ENCODE data around the gene NACC2.
"Not testable (repeated sequence)": the region's sequence is repeated elsewhere in the genome, so short reads cannot be mapped to it uniquely, and the experiment has no call there.

Gene NACC2

DNA sequence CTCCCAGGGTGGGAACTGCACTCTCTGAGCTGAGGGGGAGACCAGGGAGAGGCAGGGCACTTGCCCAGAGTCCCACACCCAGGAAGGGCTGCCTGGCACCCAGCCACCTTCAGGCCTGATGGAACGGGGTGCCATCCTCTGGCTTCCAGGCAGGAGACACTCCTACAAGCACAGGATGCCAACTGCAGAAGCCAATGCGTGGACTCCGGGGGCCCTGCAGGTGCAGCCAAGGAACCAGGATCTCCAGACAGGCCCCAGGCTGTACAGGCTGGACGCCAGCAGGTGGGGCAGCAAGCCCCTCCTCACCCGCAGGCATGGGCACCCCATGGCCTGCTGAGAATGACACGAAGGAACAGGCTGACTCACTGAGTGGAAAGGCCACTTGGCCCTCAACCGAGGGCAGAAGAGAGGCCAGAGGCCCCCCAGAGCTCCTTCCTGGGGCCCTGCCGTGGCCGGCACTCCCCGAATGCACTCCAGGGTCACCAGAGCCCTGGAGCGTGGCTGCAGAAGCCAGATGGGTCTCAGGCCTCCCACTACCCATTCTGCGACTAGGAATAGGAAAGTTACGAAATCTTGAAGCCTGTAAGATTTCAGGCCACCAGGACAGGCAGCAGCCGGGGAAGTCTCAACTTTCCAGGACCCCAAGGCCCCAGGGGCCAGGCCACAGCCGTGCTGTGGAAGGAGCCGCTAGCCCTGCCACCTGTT, 15.7 kb downstream of the NACC2 start:
- no peak for DNase-seq

DNA sequence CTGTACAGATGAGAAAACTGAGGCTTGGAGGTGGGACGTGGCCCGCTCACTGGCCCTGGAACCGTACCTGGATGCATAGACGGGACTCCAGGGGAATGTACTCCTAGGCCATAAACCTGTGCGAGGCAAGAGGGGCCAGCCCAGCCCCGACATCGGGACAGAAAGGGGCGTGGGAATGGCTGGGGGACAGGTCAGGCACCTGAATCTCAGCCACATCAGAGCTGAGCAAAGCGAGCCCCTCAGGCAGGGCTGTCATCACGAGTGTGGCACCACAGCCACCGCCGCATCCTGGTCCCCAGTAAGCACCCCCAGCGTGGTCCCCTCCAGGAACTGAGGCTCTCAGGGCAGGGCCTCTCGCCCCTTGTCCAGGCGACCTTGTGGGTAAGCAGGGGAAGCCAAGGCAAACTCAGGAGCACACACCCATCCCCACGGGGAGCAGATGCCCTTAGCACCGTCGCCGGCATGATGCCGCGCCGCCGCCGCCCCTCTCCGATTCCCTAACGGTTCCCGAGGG, 16.5 kb downstream of the NACC2 start:
- DNase-seq = no peak

DNA sequence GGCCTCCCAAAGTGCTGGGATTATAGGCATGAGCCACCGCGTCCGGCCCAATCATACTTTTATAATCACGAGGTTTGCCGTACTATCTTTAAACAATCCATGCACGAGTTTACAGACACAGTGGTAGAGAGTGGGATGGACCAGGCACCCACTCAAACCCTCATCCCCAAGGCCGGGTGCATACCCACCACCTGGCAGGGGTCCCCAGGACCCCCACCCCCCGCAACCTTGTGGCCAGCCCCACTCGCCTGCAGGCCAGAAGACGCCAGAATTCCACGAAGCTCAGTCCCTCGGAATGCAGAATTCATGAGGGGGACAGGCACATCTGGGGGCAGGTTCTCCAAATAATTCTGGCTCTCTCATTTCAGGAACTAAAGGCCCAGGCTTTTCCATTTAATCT, 17.1 kb downstream of the NACC2 start:
- DNase-seq = no peak

DNA sequence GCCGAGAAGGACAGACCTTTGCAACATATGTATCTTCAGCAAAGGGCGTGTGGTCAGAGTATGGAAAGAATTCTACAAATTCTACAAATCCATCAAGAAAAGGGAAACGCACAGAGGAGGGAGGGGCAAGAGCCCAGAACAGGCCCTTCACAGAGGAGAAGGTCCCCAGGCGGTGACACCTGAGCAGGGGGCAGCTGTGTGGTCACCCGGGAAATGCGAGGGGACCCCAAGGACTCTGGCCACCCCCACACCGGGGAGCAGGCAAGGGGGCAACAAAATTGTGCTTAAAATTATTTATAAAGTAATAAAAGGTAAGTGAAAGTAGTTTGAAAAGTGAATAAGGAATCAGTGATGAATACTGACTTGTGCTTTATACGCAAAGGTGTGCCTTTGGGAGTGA, 17.6 kb downstream of the NACC2 start:
- DNase-seq = no peak

DNA sequence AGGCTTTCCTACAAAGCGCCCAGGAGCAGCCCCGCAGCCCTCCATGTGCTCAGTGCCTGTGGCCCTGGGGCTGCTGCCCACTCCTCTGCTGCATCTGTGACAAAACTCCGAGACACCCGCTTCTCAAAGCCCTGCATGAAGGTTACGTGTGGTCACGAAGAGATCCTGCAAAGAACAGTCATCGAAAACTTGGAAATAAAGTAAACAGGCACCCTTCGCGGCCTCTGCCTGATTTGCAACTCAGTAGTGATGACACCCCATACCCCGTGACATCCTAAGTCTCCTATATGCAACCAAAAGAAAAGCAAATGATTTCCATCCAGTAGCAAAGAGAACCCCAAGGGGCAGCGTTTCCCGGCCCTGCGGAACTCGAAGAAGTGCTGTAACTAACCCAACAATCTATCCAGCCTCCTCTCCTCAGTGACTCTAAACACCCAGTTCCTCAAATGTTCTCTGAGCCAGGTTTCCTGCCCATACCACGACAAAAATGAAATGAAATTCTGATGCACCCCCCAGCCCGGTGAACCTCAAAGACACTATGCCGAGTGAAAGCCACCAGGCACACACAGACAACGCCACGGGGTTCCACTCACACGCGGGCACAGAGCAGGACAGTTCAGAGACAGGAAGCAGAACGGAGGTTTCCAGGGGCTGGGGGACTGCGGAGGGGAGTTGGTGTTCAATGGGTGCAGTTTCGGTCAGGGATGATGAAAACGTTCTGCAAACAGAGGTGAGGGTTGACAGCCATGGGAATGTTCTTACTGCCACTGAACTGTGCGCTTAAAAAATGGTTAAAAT, 19.0 kb downstream of the NACC2 start:
- peak; percentile 62 for DNase-seq

DNA sequence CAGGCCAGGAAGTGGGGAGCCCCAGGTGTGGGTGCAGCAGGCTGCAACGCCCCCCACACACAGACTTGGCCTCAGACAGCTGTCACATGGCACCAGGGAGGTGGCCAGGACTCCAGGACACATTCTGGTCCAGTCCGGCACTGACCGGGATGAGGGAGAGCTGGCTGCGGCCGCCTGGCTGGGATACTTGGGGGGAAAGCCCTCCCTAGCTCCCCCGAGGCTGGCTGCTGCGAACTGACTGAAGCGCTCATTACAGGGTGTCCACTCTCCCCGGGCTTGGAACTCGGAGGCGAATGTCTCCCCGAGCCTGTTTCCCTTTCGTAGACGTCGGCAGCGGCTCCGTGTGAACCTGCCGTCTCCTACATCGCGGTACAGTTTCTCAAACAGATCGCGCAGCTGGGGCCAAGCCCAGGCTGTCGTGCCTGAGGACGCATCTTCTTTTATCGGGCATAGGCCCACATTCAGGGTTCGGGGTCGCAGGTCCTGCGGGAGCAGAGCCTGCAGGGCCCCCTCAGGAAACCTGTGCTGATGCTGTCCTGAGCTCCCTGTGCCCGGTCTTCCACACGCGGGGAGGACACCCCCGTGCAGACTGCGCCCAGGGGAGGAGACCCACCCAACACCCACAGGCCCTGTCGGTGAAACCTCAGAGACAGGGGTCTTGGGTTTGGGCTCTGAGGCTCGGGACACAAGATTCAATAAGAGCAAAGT, 19.8 kb downstream of the NACC2 start:
- DNase-seq = no peak

DNA sequence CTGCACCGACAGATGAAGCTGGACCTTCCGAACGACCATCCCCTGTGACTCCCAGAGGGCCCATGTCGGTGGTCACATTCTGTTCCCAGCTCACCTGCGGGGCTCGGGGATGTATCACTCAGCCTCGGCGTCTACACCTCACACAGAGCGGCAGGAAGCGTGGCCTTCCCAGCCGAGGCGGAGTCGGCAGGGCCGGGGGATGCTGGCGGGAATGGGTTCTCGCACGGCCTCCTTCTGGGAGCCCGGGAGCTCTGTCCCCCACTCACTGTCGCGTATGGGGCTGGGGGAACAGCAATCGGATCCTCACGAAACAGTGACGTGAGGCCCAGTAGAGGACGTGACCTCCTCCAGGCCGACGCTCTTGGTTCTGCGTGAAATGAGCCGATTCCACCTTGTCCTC, 20.4 kb downstream of the NACC2 start:
- DNase-seq = no peak

DNA sequence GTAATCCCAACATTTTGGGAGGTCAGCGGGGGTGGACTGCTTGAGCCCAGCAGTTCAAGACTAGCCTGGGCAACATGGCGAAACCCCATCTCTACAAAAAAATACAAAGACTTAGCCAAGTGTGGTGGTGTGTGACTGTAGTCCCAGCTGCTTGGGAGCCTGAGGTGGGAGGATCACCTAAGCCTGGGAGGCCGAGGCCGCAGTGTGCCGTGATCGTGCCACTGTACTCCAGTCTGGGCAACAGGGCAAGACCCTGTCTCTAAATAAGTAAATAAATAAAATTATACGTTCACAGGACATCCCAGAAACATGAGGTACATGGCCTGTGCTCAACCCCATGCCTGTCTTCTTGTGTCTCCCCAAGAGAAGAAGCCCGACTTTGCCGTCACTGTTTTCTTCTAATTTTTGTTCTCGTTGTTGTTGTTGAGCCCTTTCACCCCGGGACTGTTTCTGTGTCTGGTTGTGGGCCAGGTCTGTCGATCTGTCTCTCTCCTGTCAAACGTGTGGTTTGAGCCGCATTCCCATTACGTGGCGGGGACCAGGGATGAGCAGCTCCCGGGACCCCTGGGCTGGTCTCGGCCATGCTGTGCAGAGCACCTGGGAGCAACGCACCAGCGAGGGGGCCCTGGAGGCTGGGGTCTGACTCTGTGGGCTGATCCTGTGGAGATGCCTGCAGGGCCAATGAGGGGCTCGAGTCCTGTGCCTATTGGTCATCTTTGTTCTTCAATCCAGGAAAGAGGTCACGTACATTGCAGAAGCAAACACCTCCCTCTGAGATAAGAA, 32.2 kb downstream of the NACC2 start:
- DNase-seq = no peak

DNA sequence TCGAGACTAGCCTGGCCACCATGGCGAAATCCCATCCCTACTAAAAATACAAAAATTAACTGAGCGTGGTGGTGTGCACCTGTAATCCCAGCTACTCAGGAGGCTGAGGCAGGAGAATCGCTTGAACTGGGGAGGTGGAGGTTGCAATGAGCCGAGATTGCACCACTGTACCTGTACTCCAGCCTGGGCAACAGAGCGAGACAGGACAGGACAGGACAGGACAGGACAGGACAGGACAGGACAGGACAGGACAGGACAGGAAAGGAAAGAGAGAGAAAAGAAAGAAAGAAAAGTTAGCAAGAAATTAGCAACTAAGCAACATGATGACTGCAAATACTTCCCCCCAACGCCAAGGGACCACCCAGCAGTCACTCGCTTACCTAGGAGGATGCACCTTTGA, 33.2 kb downstream of the NACC2 start:
- DNase-seq = not testable (repeated sequence)

DNA sequence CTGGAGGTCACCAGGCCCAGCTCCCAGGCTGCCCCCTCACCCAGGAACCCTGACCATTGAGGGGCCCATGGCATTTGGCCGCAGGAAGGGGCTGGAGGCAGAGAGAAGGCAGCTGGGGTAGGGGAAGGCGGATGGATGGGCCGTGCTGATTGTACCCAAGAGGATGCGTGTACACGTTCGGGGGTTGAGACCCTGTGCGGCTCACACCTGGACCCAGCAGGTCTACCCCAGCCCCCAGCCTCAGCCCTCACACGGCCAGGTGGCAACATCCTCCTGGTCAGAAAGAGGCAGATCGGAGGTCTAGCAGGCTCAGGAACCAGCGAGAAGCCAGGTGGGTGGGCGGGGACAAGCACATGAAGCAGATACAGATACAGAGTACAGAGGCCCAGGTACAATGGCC, 33.7 kb downstream of the NACC2 start:
- DNase-seq = no peak

DNA sequence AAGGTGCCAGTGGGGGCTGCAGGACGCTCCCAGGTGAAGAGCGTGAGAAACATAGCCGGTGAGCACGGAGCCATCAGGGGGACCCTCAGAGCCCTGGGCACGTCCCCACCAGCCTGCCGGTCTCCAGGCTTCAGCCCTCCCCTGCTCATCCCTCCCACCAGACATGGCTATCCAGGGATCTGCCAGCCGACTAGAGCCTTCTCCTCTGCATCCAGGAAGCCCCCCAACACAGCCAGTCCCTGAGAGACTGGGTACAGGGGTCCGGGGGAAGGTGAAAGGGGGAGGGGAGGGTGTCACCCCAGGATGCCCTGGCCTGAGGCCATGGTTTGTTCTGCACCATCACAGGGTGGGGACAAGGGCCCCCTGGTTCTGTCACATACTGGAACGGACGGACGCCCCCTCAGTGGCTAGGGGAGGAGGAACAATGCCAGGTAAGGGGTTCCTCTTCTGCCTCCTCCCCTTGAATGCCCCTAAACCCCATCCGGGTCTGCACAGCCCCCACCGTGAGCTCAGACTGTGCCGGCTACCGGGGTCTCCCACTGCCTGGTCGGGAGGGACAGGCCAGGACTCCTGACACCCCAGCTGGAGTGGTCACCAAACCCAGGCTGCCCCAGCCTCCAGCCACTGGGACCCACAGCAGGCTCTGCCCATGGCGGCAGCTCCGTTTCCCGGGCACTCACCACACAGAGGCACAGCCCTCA, 34.3 kb downstream of the NACC2 start:
- no peak for DNase-seq

DNA sequence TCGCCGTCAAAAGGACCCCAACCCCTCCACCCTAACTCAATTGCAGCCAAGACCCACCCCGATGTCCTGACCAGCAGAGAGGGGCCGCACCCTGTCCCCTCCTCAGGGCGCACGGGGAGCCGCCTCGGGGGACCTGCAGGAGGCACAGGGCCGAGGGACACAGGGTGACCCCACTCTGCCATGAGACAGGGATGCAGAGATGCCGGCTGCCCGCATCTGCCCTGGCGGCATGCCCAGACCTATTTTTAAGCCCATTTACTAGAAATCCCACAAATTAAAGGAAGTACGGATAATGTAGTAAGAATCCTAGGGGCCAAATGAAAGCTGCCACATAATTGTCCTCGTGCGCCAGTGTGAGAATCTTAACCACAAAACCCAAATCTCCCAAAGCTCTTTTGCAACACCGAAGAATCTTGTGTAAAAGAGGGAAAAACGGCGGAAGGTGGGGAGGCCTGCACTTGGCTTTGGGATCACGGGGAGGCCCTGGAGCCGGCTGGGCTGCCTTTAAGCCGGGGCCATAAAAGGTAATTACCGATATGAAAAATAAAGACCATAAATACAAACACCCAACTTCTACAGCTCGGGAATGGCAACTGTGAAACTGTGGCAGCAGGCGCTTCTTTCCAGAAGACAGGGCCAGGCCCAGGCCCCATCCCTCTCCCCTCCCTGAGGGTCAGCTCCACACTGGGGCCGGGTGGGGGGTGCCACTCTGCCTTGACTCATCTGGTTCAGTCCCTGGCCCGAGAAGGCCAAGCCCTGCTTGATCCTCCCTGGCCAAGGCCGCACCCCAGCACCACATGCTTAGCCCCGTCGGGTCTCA, 35.0 kb downstream of the NACC2 start:
- DNase-seq = no peak

DNA sequence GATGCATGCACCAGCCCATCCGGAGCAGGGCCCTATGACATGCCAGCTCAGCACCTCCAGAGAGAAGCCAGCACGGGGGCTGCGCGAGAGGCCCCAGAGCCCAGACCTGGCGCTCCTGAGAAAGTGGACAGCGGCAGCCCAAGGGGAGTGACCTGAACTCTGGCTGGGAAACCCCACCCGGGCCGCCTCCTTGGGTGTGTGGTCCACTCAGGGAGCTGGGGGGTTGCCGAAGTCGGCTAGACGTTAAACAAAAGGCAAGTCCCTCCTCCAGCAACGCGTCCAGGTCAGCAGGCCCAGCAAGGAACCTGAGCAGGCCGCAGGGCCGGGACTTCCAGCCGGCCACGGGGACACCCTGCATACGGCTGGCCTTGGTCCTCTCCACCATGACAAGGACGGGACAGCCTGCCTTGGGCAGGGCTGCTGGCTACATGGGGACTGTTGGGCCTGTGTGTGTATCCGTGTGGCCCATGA, 35.7 kb downstream of the NACC2 start:
- DNase-seq = no peak

DNA sequence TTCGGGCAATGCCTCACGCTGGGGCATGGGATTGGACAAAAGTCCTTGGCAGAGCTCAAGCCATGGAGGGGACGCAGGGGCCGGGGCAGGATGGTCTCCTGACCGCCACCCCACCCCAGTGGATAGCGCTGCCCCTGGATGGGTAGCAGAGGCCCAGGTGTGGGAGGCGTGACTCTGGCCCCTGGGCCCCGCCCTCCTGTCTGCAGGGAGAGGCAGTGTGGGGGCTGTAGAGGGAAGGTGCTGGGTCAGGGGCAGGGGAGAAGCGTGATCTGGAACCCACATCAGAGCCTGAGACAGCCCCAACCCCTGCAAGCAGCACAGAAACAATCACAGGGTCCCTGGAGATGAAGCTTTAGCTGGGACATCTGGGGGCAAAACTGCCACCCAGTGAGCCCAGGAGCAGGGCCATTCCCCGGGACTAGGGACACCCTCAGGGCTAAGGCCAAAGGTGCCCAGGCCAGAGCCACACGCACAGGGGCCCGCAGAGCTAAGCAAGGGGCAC, 36.2 kb downstream of the NACC2 start:
- DNase-seq = no peak

DNA sequence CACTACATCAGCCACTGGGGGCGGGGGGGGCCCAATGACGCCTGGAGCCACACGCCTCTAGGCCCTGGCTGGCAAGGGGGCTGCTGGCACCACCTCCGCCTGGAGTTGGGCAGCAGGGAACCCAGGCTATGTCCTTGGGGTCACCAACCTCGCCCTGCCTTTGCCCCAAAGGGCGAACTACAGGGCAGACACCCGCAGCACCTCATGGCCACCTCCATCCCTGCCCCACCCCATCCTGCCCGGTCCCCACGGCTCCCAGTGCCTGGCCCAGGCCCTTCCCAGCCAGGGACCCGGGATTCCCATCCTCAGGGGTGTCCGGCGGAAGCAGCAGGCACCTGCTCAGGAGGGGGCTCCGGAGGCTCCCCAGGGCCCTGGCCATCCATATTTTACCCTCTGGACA, 37.0 kb downstream of the NACC2 start:
- DNase-seq = no peak

DNA sequence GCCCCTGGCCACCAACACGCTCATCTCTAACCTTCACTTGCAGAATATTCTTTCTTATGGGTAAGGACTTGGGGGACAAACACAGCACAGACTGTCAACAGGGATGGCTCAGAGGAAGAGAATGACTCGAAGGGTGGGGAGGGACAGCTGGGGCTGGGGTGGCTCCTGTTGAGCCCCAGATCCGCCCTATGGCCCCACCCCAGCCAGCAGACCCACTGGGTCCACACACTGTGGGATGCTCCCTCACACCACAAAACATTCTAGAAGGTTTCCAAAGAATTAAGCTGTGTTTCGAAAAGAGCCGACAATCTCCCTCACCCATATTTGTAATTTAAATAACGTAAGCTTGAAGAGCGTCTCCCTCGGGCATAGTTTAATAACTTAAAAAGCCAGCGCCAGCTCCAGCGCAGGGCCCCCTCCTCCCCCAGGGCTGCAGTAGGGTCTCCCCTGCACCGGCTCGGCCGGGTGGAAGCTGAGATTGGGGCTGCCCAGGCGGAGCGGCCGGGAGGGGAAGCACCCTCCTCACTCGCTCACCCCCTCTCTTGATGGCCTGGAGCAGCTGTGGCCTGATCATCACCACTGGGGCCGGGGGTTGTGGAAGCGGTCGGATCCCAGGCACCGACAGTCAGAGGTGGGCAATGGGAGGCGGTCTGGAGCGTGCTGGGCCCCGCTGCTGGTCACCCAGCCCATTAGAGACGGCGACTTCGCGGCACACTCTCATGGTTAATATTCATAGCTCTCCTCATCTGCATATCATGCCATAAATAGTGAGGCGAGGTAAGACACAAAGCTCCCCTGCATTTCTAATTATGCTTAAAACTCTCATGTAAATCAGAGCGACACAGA, 37.6 kb downstream of the NACC2 start:
- no peak for DNase-seq

DNA sequence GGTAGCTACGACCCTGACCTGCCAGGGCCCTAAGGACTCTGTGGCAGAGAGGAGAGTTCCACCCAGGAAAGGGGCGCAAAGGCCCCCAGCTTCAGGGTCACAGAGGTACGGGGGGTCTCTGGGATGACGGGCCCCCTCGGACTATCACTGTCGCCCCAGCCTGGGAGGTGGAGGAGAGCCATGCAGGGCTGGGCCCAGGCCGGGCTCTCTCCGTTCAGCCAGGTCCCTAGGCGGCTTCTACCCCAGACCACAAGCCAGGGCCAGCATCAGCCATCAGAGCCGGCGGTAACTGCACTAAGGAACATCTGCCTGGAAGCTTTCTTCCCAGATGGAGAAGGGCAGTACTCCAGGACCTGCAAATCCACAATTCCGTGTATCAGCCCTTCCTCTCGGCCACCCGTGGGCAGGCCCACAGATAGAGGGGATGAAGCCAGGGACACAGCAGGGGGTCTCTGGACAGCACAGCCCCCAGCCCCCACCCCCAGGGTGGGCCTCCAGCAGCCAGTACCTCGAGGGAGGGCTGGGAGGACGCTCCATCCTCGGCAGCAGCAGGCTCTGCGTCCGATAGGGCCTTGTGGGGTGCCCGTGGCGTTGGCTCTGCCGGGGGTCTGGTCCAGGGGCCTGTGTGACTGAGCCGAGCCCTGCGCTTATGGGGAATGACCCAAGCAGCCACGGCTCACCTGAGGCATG, 38.4 kb downstream of the NACC2 start:
- no peak for DNase-seq

DNA sequence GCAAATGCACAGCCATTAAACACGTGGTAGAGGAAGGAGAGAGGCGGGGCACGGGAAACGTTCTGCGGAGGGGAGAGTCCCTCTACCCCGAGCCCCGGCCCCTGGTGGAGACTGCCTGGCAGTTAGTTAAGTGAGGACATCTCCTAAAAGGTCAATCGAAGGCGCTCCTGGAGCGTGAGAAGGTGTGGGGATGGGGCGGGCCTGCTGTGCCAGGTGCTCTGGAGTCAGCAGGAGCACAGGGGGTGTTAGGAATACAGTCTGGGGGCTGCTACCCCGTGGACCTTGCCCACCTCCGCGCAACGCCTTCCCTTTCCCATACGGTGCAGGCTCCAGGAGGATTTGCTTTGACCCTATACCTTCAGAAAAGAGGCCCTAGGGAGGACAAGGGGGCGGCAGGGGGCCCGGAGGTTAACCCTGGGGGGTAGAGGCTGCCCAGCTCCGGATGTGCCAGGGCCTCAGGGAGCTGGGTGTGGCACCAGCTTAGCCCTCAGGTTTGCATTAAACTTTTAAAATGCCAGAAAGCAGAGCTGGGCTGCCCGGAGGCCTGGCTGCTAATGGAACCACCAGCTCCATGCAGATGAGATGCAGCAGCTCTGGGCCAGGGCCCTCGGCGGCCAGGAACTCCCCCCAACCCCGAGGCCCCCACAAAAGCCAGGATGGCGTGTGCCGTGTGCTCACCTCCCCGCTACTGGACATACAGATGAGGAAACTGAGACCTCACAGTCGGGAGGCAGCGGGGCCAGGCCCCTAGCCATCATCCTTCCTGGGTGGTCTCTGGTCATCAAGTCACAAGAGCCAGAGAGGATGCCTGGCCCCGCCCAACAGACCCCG, 39.2 kb downstream of the NACC2 start:
- peak; percentile 43 for DNase-seq

All from hematopoietic multipotent progenitor cell treated with erythropoietin and hydrocortisone succinate and interleukin-3 and kit ligand, for 6 days (in vitro differentiated cells).